K562 (cell line): ENCODE measurements around the gene WWP2. TPM values are rescaled to one million over a fixed set of nuclear protein-coding genes. Genes with fewer than 3 reads are reported as not detected.

Experiments
- ATAC-seq: fragments of 200-7000 bp; cut with Tn5 transposase; 3 replicates; pipeline ENCODE4 v1.9.1; 2020; ENCODE audit warnings: moderate library complexity
- BruUV-seq: library from RNA; stranded (reverse); fragments of 400-500 nt; replicated peaks from 2 replicates; lab custom pipeline; 2021; lab: Mats Ljungman, UMichigan
- CTCF ChIA-PET: fragments of 300-600 bp; formaldehyde crosslinking; extraction: SDS; loops from one replicate; lab custom pipeline; 2021; ENCODE audit warnings: low intra/inter-chr PET ratio; lab: Yijun Ruan, JAX
- POLR2A ChIA-PET: fragments of 300-600, 350-650 bp; sonication (Branson Sonifier 250); formaldehyde crosslinking; extraction: SDS; loops from one replicate; lab custom pipeline; 2021; ENCODE audit warnings: antibody characterized with exemption, inconsistent platforms; lab: Yijun Ruan, JAX
- DNase-seq, 4 experiments: peaks; one replicate each; pipeline versions ENCODE4 v3.0.0 to v3.0.0-alpha.2; 2011 to 2018; ENCODE audit warnings: low spot score in 3 of 4, mixed read lengths in 3 of 4; ENCODE audit errors: extremely low read depth in 1 of 4
- FAIRE-seq: peaks from 2 replicates; lab custom pipeline; 2011; peaks lifted over from hg19 to GRCh38; lab: Jason Lieb, UNC
- H2AFZ ChIP-seq: 2 replicates; pipeline ENCODE4 v1.6.0; 2011; ENCODE audit warnings: low read depth, low read length, control low read depth, inconsistent platforms
- H3K27ac ChIP-seq: fragments of 200-600 bp; 3 replicates; pipeline ENCODE4 v1.8.0; 2011; ENCODE audit warnings: low read depth, mild to moderate bottlenecking, control low read depth, inconsistent platforms, low read length, moderate library complexity, mixed read lengths; ENCODE audit errors: extremely low read depth
- H3K27me3 ChIP-seq, 2 experiments: fragments of 300-600 bp in 1 of 2; 2 replicates in 1 of 2; 3 replicates in 1 of 2; pipeline versions ENCODE4 v1.6.0 to v1.8.0; 2011; ENCODE audit warnings: inconsistent platforms in 2 of 2, low read length in 2 of 2, mild to moderate bottlenecking in 1 of 2, mixed read lengths in 1 of 2, moderate library complexity in 1 of 2; ENCODE audit not compliant: control insufficient read depth in 2 of 2, insufficient read depth in 2 of 2
- H3K36me3 ChIP-seq: fragments of 300-600 bp; 3 replicates; pipeline ENCODE4 v1.8.0; 2011; ENCODE audit warnings: mild to moderate bottlenecking, low read length, inconsistent platforms; ENCODE audit not compliant: control insufficient read depth, insufficient read depth
- H3K4me1 ChIP-seq, 2 experiments: fragments of 200-600 bp in 1 of 2; replicated peaks in 1 of 2; 2 replicates in 1 of 2; 3 replicates in 1 of 2; pipeline versions ENCODE4 v1.5.1 to v1.8.0; 2011; ENCODE audit warnings: inconsistent platforms in 2 of 2, low read length in 2 of 2, mild to moderate bottlenecking in 1 of 2, mixed read lengths in 1 of 2, moderate library complexity in 1 of 2; ENCODE audit not compliant: control insufficient read depth in 2 of 2, insufficient read depth in 2 of 2
- H3K4me2 ChIP-seq: 2 replicates; pipeline ENCODE4 v1.6.1; 2011; ENCODE audit warnings: low read length, control low read depth, inconsistent platforms, mixed read lengths; ENCODE audit not compliant: insufficient read depth
- H3K4me3 ChIP-seq: fragments of 200-600 bp; sonication (generic), shearing (Covaris generic); 2 replicates; pipeline ENCODE4 v1.5.1; 2016; ENCODE audit warnings: control low read depth, inconsistent platforms
- H3K79me2 ChIP-seq: fragments of 200-600 bp; 3 replicates; pipeline ENCODE4 v1.8.0; 2011; ENCODE audit warnings: low read length, inconsistent platforms; ENCODE audit not compliant: control insufficient read depth, insufficient read depth
- H3K9ac ChIP-seq, 2 experiments: 2 replicates each; pipeline versions ENCODE4 v1.6.0 to v1.6.1; 2011; ENCODE audit warnings: low read depth in 2 of 2, low read length in 2 of 2, control low read depth in 1 of 2, inconsistent platforms in 1 of 2, mild to moderate bottlenecking in 1 of 2, mixed read lengths in 1 of 2; ENCODE audit not compliant: insufficient read depth in 1 of 2
- H3K9me1 ChIP-seq: one replicate; pipeline ENCODE4 v1.6.0; 2011; ENCODE audit warnings: inconsistent platforms, mild to moderate bottlenecking, low read length, moderate library complexity; ENCODE audit not compliant: control insufficient read depth, insufficient read depth
- H3K9me3 ChIP-seq: replicated peaks from 2 replicates; pipeline ENCODE4 v1.5.1; 2011; ENCODE audit warnings: low read depth, low read length, inconsistent platforms; ENCODE audit not compliant: control insufficient read depth, insufficient read depth
- H4K20me1 ChIP-seq: replicated peaks from 2 replicates; pipeline ENCODE4 v1.6.1; 2011; ENCODE audit warnings: low read length, inconsistent platforms, mixed read lengths; ENCODE audit not compliant: control insufficient read depth, insufficient read depth
- FIP1L1 ChIP-seq: fragments of 200-400 bp; formaldehyde crosslinking; IDR thresholded peaks from 2 replicates; pipeline ENCODE4 v1.6.1; 2018; ENCODE audit warnings: mild to moderate bottlenecking, low read depth, low read length; ENCODE audit not compliant: poor library complexity, severe bottlenecking
- HIVEP1 ChIP-seq: fragments of 250-450 bp; sonication (Bioruptor Pico); IDR thresholded peaks from 2 replicates; pipeline ENCODE4 v1.4.0; 2020; ENCODE audit warnings: mild to moderate bottlenecking
- MCM3 ChIP-seq: fragments of 450-650 bp; IDR thresholded peaks from 2 replicates; pipeline ENCODE4 v1.6.1; 2016
- POLR2B ChIP-seq: fragments of 450-650 bp; IDR thresholded peaks from 2 replicates; pipeline ENCODE4 v1.6.1; 2018; ENCODE audit warnings: low read depth; ENCODE audit not compliant: partially characterized antibody
- RBBP5 ChIP-seq: fragments of 200-600 bp; sonication (generic); IDR thresholded peaks from 2 replicates; pipeline ENCODE4 v1.6.1; 2012; ENCODE audit warnings: borderline replicate concordance, mild to moderate bottlenecking, low read length, control low read depth, inconsistent platforms; ENCODE audit not compliant: insufficient read depth, poor library complexity, severe bottlenecking
- RFX5 ChIP-seq: IDR thresholded peaks from 2 replicates; pipeline ENCODE4 v1.6.1; 2011; ENCODE audit warnings: low read depth, mild to moderate bottlenecking, improper control_type of control experiment, low read length
- RHOXF2B ChIP-seq: fragments of 250-450 bp; sonication (Bioruptor Pico); conservative IDR thresholded peaks from 2 replicates; pipeline ENCODE4 v1.5.1; 2021
- SMARCA5 ChIP-seq: fragments of 450-650 bp; IDR thresholded peaks from 2 replicates; pipeline ENCODE4 v1.6.1; 2016
- STAT5A ChIP-seq: IDR thresholded peaks from 2 replicates; pipeline ENCODE4 v1.6.1; 2012; ENCODE audit warnings: low read length, inconsistent platforms, borderline replicate concordance
- TCFL5 ChIP-seq: fragments of 250-450 bp; sonication (Bioruptor Pico); conservative IDR thresholded peaks from 2 replicates; pipeline ENCODE4 v1.6.1; 2021; ENCODE audit warnings: mild to moderate bottlenecking, moderate library complexity, matching md5 sums
- TFE3 ChIP-seq: fragments of 450-650 bp; formaldehyde crosslinking; IDR thresholded peaks from 2 replicates; pipeline ENCODE4 v1.4.0; 2020; ENCODE audit warnings: mild to moderate bottlenecking, mixed read lengths
- ZNF766 ChIP-seq: fragments of 200-800 bp; sonication (Bioruptor generic); conservative IDR thresholded peaks from 2 replicates; pipeline ENCODE4 v1.6.1; 2016; ENCODE audit warnings: missing genetic modification characterization, missing compliant biosample characterization
- ZNF780A ChIP-seq: fragments of 250-450 bp; sonication (Bioruptor Pico); IDR thresholded peaks from 2 replicates; pipeline ENCODE4 v1.5.0; 2021; ENCODE audit warnings: mild to moderate bottlenecking
- ZSCAN32 ChIP-seq: fragments of 450-650 bp; formaldehyde crosslinking; IDR thresholded peaks from 2 replicates; pipeline ENCODE4 v1.4.0; 2020; ENCODE audit warnings: mild to moderate bottlenecking, moderate library complexity
- WGBS: fragments of 100-300 bp; shearing (Covaris generic); methylation state at CpG from one replicate; pipeline ENCODE4 v1.1.6; 2016; ENCODE audit warnings: low coverage, mixed read lengths; ENCODE audit not compliant: insufficient coverage; ENCODE audit errors: missing lambda C conversion rate; 5-methylcytosine and 5-hydroxymethylcytosine counted together
- in situ Hi-C: fragments of 300-500 bp; cut with MboI; formaldehyde crosslinking; loops from 4 replicates; pipeline ENCODE4 v1.15.0; 2018; ENCODE audit warnings: inconsistent platforms, mixed read lengths
- intact Hi-C: fragments of 100-400 bp; cut with micrococcal nuclease; formaldehyde crosslinking; loops from 2 replicates; pipeline ENCODE4 v1.14.2; 2022
- polyA plus RNA-seq, 8 experiments: library from polyadenylated mRNA; depleted of rRNA in 4 of 8; stranded (reverse) in 5 of 8; unstranded in 3 of 8; fragments of >200 nt; fragmentation: Nextera tagmentation in 2 of 8; fragmentation: Illumina TruSeq in 1 of 8; extraction: Ambion mirVana in 2 of 8; extraction: Trizol in 1 of 8; gene quantifications; 2 replicates each; pipeline versions ENCODE4 v1.2.1 to v1.2.3, GENCODE V29; 2011 to 2014; ENCODE audit warnings: inconsistent platforms in 1 of 8, missing spikeins in 1 of 8
- total RNA-seq, 7 experiments: library from RNA; depleted of rRNA in 6 of 7; stranded (reverse); fragments of >200 nt in 6 of 7; fragmentation: Illumina TruSeq in 2 of 7; extraction: Trizol in 2 of 7; gene quantifications; 2 replicates each; pipeline versions ENCODE4 v1.2.1 to v1.2.3, GENCODE V29; 2011 to 2021; ENCODE audit warnings: low replicate concordance in 1 of 7
- TF ChIP-seq, protein P1 (sequence below): fragments of 450-650 bp; IDR thresholded peaks from 2 replicates; pipeline ENCODE4 v1.6.1; 2017; ENCODE audit warnings: mild to moderate bottlenecking, moderate library complexity

WWP2 gene
- total and polyA plus RNA-seq, 9 of the 15 experiments (the other 6 are each of a cell fraction or from before 2014, with no cell fraction given): 1.9 to 34.4 (median 14.6) TPM

DNA sequence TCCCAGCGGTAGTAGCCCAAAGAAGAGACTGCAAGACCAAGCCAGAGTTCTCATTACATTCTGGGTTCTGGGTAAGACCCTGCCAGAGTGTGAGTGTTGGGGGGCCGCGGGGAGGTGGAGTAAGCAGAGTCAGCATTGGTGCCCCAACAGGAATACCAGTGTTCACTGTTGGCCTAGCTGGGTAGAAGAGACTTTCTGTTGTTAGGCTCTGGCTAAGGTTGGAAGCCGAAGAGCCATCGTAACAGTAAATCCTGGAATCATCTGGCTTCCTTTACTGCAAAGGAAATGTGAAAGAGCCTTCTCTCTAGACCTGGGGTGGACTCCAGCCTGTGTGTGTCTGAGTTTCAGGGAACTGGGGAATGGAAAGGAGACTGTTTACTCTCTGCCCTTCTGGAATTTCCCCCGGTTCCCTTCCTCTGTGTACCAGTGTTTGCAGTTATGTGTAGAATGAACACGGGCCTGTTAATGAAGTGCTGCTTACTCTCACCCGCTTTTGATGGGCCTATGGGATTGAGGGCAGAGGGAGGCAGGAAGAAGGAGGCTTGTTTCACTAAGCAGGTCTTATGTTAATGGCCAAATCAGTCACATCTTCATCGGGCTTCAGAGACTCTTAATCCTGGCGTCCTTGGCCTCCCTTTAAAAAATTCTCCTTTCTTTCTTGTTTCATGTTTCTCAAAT, 68.5 kb downstream of the WWP2 start:
- H4K20me1 ChIP-seq: no peaks in the 10 kb centered on the region
- H3K9me3 ChIP-seq: no peaks in the 10 kb centered on the region
- no peaks in the 10 kb centered on the region for H3K36me3 ChIP-seq
- in situ Hi-C loops (no loop called here), intact Hi-C loops (no loop called here)
- H3K4me3 ChIP-seq: no peak overlapping the region
- CTCF ChIA-PET: no interaction called here
- no TSS peak for BruUV-seq
- no peaks in the 10 kb centered on the region for H3K9me1 ChIP-seq
- peak overlapping the region in 1 of 2 experiments; percentile 17; a peak in 1 of 4 replicates for H3K9ac ChIP-seq
- FAIRE-seq (no peak), DNase-seq (no peak), ATAC-seq (no peak)
- POLR2A ChIA-PET: no interaction called here
- no peak for TF ChIP-seq POLR2B
- no peak for TF ChIP-seq MCM3
- no peak for TF ChIP-seq STAT5A
- no peak for TF ChIP-seq ZNF766 (CRISPR knock-in tag)
- no peak for TF ChIP-seq ZSCAN32 (CRISPR knock-in tag)
- no peak for TF ChIP-seq TFE3 (CRISPR knock-in tag)
- no peak for TF ChIP-seq RBBP5
- no peak for TF ChIP-seq SMARCA5
- TF ChIP-seq, protein P1, sequence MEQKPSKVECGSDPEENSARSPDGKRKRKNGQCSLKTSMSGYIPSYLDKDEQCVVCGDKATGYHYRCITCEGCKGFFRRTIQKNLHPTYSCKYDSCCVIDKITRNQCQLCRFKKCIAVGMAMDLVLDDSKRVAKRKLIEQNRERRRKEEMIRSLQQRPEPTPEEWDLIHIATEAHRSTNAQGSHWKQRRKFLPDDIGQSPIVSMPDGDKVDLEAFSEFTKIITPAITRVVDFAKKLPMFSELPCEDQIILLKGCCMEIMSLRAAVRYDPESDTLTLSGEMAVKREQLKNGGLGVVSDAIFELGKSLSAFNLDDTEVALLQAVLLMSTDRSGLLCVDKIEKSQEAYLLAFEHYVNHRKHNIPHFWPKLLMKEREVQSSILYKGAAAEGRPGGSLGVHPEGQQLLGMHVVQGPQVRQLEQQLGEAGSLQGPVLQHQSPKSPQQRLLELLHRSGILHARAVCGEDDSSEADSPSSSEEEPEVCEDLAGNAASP: no peak
- no peak for TF ChIP-seq RFX5
- no peak for TF ChIP-seq TCFL5 (CRISPR knock-in tag)
- no peak for TF ChIP-seq ZNF780A (CRISPR knock-in tag)
- TF ChIP-seq RHOXF2B (CRISPR knock-in tag): no peak
- no peak for TF ChIP-seq HIVEP1 (CRISPR knock-in tag)
- no peak for TF ChIP-seq FIP1L1
- no peak overlapping the region for H3K4me2 ChIP-seq
- 72% methylated on average over 10 of the region's 10 CpGs for WGBS
- H3K27ac ChIP-seq: no peak overlapping the region
- no peak overlapping the region for H2AFZ ChIP-seq
- H3K79me2 ChIP-seq: no peaks in the 10 kb centered on the region
- no peaks in the 10 kb centered on the region for H3K4me1 ChIP-seq
- H3K27me3 ChIP-seq: no peaks in the 10 kb centered on the region
